ENCODE data around the gene GRK6.
"Not testable (repeated sequence)": the region's sequence is repeated elsewhere in the genome, so short reads cannot be mapped to it uniquely, and the experiment has no call there.

Gene GRK6

DNA sequence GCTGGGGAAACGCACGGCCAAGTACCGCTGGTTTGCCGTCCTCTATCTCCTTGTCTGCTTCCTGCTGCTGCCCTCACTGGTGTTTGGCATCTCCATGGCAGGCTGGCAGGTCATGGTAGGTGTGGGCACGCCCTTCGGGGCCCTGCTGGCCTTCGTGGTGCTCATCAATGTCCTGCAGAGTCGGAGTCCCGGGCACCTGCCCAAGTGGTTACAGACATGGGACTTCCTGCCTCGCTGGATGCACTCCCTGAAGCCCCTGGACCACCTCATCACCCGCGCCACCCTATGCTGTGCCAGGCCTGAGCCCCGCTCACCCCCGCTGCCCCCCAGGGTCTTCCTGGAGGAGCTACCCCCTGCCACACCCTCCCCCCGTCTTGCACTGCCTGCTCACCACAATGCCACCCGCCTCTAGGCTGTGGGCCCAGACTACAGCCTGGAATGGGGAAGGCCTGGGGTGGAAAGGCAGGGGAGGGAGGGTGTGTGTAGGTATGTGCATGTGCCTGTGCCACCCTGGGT lies 28.5 kb upstream of the GRK6 start:
- DNase-seq (ENCODE audit: low read depth in 3 of 3, low spot score in 1 of 3), result no peak

DNA sequence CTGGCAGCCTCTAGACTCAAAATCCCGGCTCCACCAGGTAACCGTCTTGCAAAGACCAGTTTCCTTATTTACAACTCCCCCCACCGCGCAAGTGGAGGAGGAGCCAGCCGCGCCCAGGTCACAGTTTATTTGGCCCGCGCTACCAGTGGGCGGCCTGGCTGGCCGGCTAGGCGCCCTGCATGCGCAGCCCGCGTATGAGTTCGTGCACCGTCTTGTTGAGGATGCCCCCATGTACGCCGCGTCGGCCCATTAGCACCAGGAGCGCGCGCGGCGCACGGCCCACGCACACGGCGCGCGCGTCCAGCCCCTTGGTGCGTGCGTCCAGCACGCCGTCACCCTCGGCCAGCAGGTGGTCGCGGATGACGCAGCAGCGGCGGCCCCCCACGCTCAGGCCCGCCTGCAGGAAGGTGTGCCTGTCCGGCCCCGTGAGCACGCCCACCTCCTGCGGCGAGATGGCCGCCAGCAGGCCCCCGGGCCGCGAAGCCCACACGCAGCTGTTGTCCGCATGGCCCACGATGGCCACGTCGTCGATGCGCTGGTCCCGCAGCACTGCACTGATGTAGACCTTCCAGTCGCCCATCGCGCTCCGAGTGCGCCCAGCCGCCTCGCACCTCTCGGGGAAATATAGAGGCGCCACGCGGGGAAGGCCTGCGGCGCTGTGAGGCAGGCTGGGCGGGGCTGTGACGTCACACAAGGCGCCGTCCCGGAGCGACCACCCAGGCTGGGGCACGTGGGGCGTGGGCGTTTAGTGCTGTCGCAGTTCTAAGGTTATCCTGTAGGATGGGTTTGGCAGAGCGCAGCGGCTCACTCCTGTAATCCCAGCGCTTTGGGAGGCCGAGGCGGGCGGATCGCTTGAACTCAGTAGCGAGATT lies 26.2 kb upstream of the GRK6 start, which contains the start of gene PFN3:
TSS of gene PFN3 (minus strand) at position 665 of the 872 bp plus-strand sequence. CDS start at position 580, 85 bp downstream.
- DNase-seq (ENCODE audit: low read depth in 3 of 3, low spot score in 1 of 3), result no peak

DNA sequence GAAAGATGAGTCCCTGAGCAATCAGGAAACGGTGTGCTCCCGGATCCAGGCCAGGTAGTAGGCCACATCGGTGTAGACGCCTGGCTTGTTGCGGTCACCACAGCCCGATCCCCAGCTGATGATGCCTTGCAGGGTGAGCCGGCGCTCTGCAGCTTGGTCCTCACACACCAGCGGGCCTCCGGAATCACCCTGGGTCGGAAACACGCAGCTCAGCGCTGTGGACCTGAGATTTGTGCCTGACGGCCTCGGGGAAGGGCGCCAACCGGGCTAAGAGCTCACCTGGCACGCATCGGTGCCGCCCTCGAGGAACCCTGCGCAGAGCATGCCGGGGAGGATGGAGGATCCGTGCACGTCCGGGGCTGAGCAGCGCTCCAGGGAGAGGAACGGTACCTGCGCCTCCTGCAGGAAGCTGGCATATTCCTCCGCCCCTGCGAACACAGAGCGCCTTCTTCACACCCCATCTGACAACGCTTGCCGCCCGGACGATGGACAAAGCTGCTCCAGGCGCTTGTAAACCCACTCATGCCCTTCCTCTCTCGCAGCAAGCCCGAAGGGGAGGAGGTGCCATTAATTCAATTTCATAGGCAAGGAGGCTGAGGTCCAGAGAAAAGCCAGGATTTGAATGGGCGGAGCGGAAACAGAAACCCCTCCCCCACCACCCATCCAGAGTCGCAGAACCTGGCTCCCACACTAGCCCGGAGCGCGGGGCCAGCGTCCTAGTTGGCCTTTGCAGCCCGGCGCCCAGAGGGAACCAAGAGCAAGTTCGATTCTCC lies 24.0 kb upstream of the GRK6 start:
- DNase-seq (ENCODE audit: low read depth in 3 of 3, low spot score in 1 of 3), result peak in 1 of 3 donors; percentile 39

DNA sequence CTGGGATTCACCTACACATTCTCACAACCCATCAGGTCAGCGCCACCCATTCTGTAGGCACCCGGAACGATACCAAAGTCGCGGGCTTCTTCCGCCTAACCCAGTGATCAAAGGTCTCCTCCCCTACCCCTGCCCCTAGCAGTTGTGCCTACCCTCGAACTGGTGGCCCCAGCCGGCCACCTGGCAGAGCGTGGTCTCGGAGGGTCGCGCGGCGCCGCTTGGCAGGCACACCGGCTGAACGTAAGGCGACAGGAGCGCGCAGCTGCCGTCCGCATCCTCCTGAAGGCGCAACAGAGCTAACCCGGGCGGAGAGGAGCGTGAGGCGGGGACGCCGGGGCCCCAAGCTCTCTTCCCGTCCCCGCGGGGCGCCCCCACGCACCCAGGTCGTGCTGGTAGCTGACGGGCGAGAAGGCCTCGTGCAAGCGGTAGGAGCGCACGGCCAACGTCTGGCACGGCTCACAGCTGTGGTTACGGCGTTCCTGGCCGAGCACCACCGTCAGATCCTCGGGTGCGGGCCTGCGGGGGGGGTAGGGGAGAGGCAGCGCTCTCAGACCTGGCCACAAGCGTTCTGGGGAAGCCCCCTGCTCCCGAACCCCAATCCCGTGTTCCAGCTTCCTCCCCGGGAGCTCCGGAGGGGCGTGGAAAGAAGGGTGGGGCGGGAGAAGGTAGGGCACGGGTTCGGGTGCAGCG lies 23.2 kb upstream of the GRK6 start:
- DNase-seq (ENCODE audit: low read depth in 3 of 3, low spot score in 1 of 3), result no peak

DNA sequence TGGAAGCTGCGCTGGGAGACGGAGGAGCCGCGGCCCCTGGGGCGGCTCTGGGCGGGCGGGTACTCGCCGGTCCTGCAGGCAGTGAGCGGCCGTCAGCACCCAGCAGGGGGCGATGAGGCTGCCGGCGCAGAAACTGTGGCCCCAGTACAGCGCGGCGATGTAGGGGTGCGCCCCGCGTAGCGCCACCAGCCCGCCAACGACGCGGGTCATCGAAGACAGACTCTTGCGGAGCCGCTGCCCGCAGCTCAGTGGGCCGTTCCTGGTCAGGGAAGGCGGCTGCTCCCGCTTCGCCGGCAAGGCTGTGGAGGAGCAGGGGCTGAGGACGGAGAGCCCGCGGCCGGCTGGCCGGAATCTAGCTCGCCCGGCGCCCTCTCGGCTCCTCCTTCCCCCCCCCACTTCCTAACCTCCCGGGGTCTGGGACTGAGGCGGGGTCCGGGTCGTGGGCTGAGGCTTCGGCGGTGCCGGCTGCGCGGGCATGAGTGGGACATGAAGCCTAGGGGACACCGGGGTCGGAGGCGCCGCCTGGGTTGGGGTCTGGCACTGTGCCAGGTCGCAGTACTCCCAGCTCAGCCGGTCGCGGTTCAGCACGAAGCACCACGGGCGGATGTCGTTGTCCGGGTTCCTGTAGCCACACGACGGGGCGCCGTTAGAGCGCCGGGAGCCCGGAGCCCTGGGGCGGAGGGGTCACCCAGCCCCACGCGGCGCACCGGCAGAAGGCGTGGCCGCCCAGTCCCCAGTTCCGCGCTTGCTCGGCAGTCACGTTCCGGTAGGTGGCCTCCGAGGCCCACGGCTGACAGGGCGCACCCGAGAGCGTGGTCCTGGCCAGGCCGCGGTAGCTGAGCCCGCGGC lies 22.5 kb upstream of the GRK6 start:
- DNase-seq (ENCODE audit: low read depth in 3 of 3, low spot score in 1 of 3), result peak; percentile 70 to 76 (median 75)

DNA sequence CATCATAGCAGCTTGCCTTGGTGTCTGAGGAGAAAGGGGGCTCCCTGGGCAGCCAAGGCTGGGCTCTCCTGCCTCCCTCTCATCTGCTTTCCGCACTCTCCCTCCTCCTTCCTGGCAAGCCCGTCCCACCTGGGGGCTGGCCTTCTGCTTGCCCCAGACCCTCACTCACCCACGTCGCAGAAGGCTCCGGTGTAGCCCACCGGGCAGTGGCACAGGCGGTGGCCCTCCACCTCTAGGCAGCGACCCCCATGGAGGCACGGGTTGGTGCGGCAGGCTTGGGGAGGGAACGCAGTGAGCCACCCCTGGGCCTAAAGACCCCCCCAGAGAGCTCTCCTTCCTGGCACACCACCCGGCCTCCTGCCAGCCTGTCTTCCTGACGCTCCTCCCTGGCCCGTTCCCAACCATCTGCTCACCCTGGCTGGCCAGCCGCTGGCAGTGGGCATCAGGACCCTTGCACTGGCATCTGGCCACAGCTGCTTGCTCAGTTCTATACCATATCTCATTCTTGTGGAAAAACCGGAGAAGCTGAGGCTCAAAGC lies 21.8 kb upstream of the GRK6 start:
- DNase-seq (ENCODE audit: low read depth in 3 of 3, low spot score in 1 of 3), result no peak

DNA sequence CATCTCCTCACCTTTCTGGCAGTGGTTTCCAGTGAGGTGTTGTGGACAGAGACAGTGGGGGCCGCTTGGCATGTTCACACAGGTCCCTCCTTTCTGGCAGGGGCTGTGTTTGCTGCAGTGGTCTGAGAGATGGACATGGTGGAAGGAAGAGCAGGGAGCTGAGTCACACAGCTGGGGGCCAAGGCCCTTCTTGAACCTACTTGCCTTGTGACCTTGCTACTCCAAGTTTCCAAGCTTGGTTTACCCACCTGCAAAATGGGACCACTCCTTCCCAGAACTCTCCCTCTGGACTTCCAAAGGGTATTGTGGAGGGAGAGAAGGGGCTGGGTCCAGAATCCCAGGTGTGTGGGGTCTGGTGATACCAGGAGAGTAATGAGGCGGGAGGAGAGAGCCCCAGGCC lies 21.2 kb upstream of the GRK6 start:
- DNase-seq (ENCODE audit: low read depth in 3 of 3, low spot score in 1 of 3), result no peak

DNA sequence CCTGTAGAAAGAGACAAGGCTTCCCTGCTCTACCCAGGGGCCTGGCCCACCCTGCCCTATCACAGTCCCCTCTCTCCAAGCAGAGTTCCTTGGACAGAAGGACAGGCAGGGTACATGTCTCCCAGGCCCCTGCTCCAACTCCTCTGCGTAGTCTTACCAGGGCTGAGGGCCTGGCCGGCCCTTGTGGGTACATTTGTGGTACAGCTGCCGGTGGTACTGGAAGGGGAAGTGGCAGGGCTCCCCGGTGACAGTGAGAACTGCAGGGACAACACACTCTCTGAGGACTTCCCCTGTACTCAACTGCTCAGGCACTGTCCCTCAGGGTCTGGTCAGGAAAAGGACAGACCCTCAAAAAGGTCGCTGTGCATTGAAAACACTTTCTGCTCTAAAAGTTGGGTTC lies 20.7 kb upstream of the GRK6 start:
- no peak for DNase-seq (ENCODE audit: low read depth in 3 of 3, low spot score in 1 of 3)

DNA sequence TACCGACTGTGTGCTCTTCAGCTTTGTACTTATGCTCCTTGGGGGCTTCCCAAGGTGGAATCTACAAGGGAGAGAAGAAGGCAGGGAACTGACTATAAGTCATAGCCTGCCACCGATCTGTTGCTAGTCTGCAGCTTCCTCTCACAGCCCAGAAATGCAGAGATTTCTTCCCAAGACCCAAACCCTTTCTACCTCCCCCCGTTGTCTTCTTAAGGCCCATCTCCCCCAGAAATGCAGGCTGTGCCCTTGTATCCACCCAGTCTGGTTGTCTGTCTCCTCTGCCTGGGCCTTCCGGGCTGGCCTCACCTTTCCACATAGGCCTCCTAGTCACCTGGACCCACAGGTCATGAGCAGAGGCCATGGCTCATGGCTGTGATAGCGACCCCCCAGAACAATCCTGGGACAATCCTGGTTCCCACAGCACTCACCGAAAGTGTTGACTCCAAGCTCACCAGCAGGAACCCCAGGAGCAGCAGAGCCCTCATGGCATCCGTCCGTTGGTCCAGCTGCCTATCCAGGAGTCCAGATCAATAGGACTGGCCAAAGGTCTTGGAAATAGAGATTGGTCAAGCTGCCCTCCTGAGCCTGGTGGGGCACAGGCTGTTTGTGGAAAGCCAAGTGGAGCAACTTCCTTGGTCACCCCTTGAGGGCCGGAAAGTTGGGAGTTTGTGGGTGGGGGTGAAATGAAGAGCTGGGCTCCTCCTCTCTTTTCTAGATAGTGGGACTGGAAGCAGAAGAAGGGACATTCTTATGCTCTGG lies 17.3 kb upstream of the GRK6 start, which contains the start of gene F12:
TSS of gene F12 (minus strand) at position 522 of the 759 bp plus-strand sequence. CDS start at position 485, 37 bp downstream.
- no peak for DNase-seq (ENCODE audit: low read depth in 3 of 3, low spot score in 1 of 3)

DNA sequence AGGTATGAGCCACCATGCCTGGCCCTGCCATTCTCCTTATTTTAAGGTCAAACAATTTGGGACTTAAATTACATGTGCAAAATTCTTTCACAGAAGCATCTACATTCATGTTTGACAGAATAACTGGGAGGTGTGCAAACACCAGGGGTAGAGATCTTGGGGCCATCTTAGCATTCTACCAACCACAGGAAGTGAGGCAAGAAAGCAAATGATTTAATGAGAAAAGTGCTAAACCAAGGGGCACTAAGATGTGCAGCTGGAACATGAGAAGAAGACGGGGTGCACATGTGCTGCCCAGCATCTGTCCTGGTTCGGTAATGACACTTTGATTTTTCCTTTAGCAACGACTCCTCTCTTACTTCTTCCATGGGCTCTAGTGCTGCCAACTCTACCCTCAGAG lies 15.9 kb upstream of the GRK6 start:
- no peak for DNase-seq (ENCODE audit: low read depth in 3 of 3, low spot score in 1 of 3)

DNA sequence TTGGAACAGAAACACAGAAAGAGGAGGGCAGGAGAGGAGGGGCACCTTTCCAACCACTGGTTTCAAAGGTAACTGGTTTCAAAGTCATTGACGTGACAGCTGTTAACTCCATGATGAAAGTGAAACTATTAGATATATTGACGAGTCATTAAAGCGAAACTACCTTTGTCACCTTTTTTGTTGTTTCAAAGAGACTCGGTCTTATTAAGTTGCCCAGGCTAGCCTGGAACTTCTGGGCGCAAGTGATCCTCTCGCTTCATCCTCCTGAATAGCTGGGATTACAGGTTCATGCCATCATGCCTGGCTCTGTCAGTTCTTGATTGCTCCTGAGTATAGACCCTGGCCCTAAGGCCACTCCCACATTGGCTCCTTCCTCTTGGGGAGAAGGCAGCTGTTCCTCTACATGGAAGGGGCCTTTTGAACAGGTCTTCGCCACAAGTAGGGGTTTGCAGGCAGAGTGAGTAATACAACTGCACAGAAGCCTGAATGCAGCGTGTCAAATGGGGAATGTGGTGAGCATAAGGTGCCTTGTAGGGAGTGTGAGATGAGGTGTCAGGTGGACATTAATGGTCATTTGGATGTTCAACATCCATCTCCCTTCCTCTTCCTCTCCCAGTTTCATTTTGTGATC lies 13.8 kb upstream of the GRK6 start:
- DNase-seq (ENCODE audit: low read depth in 3 of 3, low spot score in 1 of 3), result no peak

DNA sequence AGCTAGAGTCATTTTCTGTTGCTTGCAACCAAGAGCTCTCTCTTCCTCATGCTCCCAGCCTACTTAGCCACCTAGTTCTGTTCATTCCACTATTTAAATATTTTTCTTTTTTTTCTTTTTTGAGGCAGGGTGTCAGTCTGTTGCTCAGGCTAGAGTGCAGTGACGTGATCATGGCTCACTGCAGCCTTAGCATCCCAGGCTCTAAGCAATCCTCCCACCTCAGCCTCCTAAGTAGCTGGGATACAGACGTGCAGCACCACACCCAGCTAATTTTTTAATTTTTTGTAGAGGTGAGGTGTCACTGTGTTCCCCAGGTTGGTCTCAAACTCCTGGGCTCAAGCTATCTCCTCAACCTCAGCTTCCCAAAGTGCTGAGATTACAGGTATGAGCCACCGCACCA lies 12.0 kb upstream of the GRK6 start:
- DNase-seq (ENCODE audit: low read depth in 3 of 3, low spot score in 1 of 3), result no peak

DNA sequence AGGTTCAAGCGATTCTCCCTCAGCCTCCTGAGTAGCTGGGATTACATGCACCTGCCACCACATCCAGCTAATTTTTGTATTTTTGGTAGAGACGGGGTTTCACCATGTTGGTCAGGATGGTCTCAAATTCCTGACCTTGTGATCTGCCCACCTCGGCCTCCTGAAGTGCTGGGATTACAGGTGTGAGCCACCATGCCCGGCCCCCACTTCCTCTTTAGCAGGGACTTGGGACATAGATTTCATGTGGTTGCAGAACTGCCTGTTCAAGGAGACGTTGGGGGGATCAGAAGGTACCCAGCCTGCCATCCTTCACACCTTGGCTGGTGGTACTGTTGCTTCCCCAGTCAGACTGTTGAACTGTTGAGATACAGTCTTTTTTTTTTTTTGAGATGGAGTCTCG lies 9.4 kb upstream of the GRK6 start:
- not testable (repeated sequence) for DNase-seq (ENCODE audit: low read depth in 3 of 3, low spot score in 1 of 3)

DNA sequence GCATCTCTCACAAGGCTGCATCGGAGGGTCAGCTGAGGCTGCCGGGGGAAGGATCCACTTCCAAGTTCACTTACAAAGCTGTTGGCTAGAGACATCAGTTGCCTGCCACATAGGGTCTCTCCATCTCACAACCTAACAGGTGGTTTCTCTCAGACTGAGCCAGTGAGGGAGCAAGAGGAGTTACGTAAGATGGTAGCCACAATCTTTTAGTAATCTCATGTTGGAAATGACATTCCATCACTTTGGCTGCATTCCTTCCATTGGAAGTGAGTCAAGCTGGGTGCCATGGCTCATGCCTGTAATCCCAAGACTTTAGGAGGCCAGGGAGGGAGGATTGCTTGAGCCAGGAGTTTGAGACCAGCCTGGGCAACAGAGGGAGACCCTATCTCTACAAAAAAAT lies 7.4 kb upstream of the GRK6 start:
- DNase-seq (ENCODE audit: low read depth in 3 of 3, low spot score in 1 of 3), result no peak

DNA sequence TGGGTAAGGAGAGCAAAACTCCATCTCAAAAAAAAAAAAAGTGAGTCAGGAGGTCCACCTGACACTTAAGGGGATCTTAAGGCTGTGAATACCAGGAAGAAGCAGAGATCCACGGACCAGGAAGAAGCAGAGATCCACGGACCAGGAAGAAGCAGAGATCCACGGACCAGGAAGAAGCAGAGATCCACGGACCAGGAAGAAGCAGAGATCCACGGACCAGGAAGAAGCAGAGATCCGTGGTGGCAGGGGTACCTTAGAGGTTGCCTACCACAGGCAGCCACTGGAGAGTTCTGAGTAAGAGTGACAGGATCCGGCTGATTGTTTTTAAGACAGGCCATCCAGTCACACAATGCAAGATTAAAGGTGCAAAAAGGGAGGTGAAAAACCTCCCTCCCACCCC lies 6.0 kb upstream of the GRK6 start:
- DNase-seq (ENCODE audit: low read depth in 3 of 3, low spot score in 1 of 3), result not testable (repeated sequence)

DNA sequence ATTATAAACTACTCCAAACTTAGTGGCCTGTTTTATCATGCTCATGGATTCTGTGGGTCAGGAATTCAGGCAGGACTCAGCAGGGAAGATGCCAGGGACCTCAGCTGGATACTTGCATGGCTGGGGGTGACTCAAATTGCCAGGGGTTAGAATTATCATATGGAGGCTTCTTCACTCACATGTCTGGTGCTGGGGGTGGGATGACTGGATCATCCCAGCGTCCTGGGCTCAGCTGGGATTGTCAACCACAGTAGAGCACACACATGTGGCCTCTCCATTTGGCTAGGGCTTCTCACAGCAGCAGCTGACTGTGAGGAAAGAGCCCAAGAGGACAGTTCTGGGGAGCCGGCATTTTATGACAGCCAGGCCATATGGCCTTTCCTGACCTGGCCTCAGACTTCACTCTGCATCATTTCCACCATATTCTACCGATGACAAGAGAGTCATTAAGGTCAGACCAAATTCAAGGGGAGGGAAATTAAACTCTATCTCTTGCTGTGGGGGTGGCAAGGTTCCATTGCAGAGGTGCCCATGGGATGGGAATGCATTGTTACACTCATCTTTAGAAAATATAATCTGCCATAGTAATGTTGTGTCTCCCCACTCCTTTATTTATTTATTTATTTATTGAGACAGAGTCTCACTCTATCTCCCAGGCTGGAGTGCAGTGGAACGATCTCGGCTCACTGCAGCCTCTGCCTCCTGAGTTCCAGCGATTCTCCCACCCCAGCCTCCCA lies 5.2 kb upstream of the GRK6 start:
- no peak for DNase-seq (ENCODE audit: low read depth in 3 of 3, low spot score in 1 of 3)

DNA sequence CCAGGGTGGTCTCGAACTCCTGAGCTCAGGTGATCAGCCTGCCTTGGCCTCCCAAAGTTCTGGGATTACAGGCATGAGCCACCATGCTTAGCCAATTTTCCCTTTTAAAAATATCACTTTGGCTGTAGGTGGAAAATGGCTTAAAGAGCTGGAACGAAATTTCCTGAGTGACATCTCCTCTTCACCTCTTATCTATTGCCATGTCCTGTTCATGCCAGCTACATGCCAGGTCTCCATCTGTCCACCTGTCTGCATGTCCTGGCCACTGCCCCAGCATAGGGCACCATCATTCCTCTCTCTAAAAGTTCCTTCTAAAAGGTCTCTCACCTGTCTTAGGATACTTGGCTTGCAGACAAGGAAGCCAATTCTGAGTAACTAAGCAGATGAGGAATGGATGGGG lies 2.8 kb upstream of the GRK6 start:
- no peak for DNase-seq (ENCODE audit: low read depth in 3 of 3, low spot score in 1 of 3)

DNA sequence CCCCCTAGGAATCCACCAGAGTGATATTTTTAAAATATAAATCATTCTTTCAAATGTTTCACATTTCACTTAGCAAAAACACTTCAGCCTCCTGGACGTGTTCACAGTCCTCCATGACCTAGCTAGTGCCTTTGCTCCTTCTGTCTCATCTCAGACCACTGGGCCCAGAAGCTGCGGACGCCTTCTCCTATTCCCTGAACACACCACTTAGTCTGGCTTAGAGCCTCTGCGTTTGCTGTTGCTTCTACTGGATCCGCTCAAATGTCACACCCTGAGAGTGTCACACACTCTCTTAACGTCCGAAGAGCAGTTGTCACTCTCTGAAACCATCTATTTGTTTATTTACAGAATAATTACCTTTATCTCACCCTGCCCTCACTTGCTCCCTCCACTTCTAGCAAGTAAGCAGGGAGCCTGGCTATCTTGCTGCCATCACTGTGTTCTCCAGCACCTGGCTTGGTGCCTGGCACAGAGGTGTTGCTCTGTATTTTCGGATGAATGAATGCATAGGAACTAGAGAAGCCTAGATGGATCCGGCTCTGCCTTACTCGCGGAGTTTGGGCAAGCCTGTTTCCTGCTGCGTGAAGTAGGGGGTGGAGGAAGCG lies 1.2 kb upstream of the GRK6 start:
- DNase-seq (ENCODE audit: low read depth in 3 of 3, low spot score in 1 of 3), result no peak

All from stimulated activated CD4-positive, alpha-beta T cell treated with anti-CD3 and anti-CD28 coated beads, TNF-alpha, amount 100 ng/mL, for 1 hour (primary cell).